PC-9 (cell line): ENCODE results near the gene NBEAL2.

Experiments used
- CTCF ChIP-seq: fragments of 200-600 bp; sonication (generic); conservative IDR thresholded peaks from 2 replicates; pipeline ENCODE4 v1.6.1; 2017; ENCODE audit warnings: mixed run types, antibody characterized with exemption, mild to moderate bottlenecking, moderate library complexity
- EZH2 ChIP-seq: fragments of 200-600 bp; sonication (generic); IDR thresholded peaks from 2 replicates; pipeline ENCODE4 v1.8.0; 2017; ENCODE audit warnings: antibody characterized with exemption, low read depth

- TF ChIP-seq CTCF: no peak
- no peak for TF ChIP-seq EZH2
Measured at GRCh38 chr3:47020311-47020710, 40.8 kb downstream of the NBEAL2 start.
